Activated B cell treated with CpG ODN at 0.5 μM for 24 hours (primary cell): ENCODE results near the gene RYR2. TPM values are rescaled to one million over a fixed set of nuclear protein-coding genes. Genes with fewer than 3 reads are reported as not detected.

Experiments used
- ATAC-seq: fragments of 200-7000 bp; cut with Tn5 transposase; one replicate; pipeline ENCODE4 v1.10.0; 2021; ENCODE audit warnings: low read depth, mild to moderate bottlenecking, moderate library complexity
- CTCF ChIA-PET: fragments of 350-600 bp; sonication (Branson Sonifier 250); formaldehyde crosslinking; loops from one replicate; lab custom pipeline; 2021; ENCODE audit warnings: antibody characterized with exemption; lab: Charles Lee
- POLR2A ChIA-PET: fragments of 350-600 bp; sonication (Branson Sonifier 250); formaldehyde crosslinking; loops from one replicate; lab custom pipeline; 2021; ENCODE audit warnings: antibody characterized with exemption; lab: Charles Lee
- DNase-seq: peaks from one replicate; pipeline ENCODE4 v3.0.0; 2022
- H3K27ac Mint-ChIP-seq: one replicate; pipeline ENCODE4 v1.8.0; 2020; ENCODE audit warnings: mixed read lengths
- H3K27me3 Mint-ChIP-seq: one replicate; pipeline ENCODE4 v1.8.0; 2021; ENCODE audit warnings: mixed read lengths
- H3K36me3 Mint-ChIP-seq: one replicate; pipeline ENCODE4 v1.8.0; 2021; ENCODE audit warnings: low read depth, mixed read lengths
- H3K4me1 Mint-ChIP-seq: one replicate; pipeline ENCODE4 v1.8.0; 2021; ENCODE audit warnings: mixed read lengths
- H3K4me3 Mint-ChIP-seq: one replicate; pipeline ENCODE4 v1.8.0; 2020; ENCODE audit warnings: mild to moderate bottlenecking, mixed read lengths
- H3K9me3 Mint-ChIP-seq: one replicate; pipeline ENCODE4 v1.8.0; 2020; ENCODE audit warnings: mixed read lengths
- CTCF ChIP-seq: fragments of 200-600 bp; IDR thresholded peaks from one replicate; pipeline ENCODE4 v1.8.0; 2022; ENCODE audit warnings: antibody characterized with exemption, mild to moderate bottlenecking
- intact Hi-C: fragments of 100-400 bp; cut with micrococcal nuclease; formaldehyde crosslinking; loops from one replicate; pipeline ENCODE4 v1.15.1; 2024
- total RNA-seq: library from RNA; stranded (reverse); gene quantifications from 2 replicates; pipeline ENCODE4 v1.2.3, GENCODE V29; 2022

Gene RYR2
- total RNA-seq, 1 donor from 2014 or later = not detected

- no peak for DNase-seq
- ChIA-PET CTCF (no interaction called here), POLR2A (no interaction called here)
- no peak for TF ChIP-seq CTCF
- Mint-ChIP-seq H3K36me3 (no peaks in the 10 kb centered on the region), H3K9me3 (peaks cover 2% of the 10 kb centered on the region), H3K4me3 (no peak overlapping the region), H3K4me1 (no peaks in the 10 kb centered on the region), H3K27ac (no peak overlapping the region), H3K27me3 (no peaks in the 10 kb centered on the region)
- intact Hi-C loops = no loop called here
- ATAC-seq = no peak
These were observed 744.2 kb downstream of the RYR2 start for GRCh38 chr1:237786066-237786719.

GRCh38 chr1:237788069-237788468 lies 746.1 kb downstream of the RYR2 start:
- H3K4me3 Mint-ChIP-seq = no peak overlapping the region
- DNase-seq (no peak), ATAC-seq (no peak)
- no peaks in the 10 kb centered on the region for H3K27me3 Mint-ChIP-seq
- intact Hi-C loops = no loop called here
- no peak overlapping the region for H3K27ac Mint-ChIP-seq
- POLR2A ChIA-PET = no interaction called here
- no peaks in the 10 kb centered on the region for H3K36me3 Mint-ChIP-seq
- no peaks in the 10 kb centered on the region for H3K9me3 Mint-ChIP-seq
- no peak for TF ChIP-seq CTCF
- CTCF ChIA-PET = no interaction called here
- H3K4me1 Mint-ChIP-seq = no peaks in the 10 kb centered on the region

- TF ChIP-seq CTCF = no peak
- no peaks in the 10 kb centered on the region for H3K4me1 Mint-ChIP-seq
- H3K4me3 Mint-ChIP-seq = no peak overlapping the region
- ChIA-PET CTCF (no interaction called here), POLR2A (no interaction called here)
- intact Hi-C loops = no loop called here
- H3K27me3 Mint-ChIP-seq = no peaks in the 10 kb centered on the region
- no peak for DNase-seq
- no peaks in the 10 kb centered on the region for H3K36me3 Mint-ChIP-seq
- no peak for ATAC-seq
- H3K9me3 Mint-ChIP-seq = no peaks in the 10 kb centered on the region
- H3K27ac Mint-ChIP-seq = no peak overlapping the region
These were observed 747.6 kb downstream of the RYR2 start for GRCh38 chr1:237789619-237790018.

GRCh38 chr1:237791592-237791991 lies 749.6 kb downstream of the RYR2 start:
- no peak overlapping the region for H3K27ac Mint-ChIP-seq
- no peak overlapping the region for H3K4me3 Mint-ChIP-seq
- POLR2A ChIA-PET = no interaction called here
- H3K9me3 Mint-ChIP-seq = no peaks in the 10 kb centered on the region
- CTCF ChIA-PET = interaction anchor here (1.6 kb wide), 1 partner anchor 15 kb away, joined by 4 read pairs; no protein-coding TSS in a partner anchor
- H3K27me3 Mint-ChIP-seq = no peaks in the 10 kb centered on the region
- H3K36me3 Mint-ChIP-seq = no peaks in the 10 kb centered on the region
- DNase-seq (no peak), ATAC-seq (no peak)
- H3K4me1 Mint-ChIP-seq = no peaks in the 10 kb centered on the region
- intact Hi-C loops = no loop called here
- no peak for TF ChIP-seq CTCF

- intact Hi-C loops = no loop called here
- Mint-ChIP-seq H3K9me3 (no peaks in the 10 kb centered on the region), H3K4me1 (no peaks in the 10 kb centered on the region), H3K36me3 (no peaks in the 10 kb centered on the region), H3K27ac (no peak overlapping the region), H3K4me3 (no peak overlapping the region), H3K27me3 (no peaks in the 10 kb centered on the region)
- ATAC-seq (no peak), DNase-seq (no peak)
- no peak for TF ChIP-seq CTCF
- POLR2A ChIA-PET = no interaction called here
- CTCF ChIA-PET = interaction anchor here (1.6 kb wide), 1 partner anchor 15 kb away, joined by 4 read pairs; no protein-coding TSS in a partner anchor
These were observed 750.2 kb downstream of the RYR2 start for GRCh38 chr1:237792149-237792548.
